DMS53 (cell line): ENCODE data around the gene HERC5.
A peak's percentile ranks its signal among the peaks of the same experiment; 100 is the strongest.
"Not testable (repeated sequence)": the region's sequence is repeated elsewhere in the genome, so short reads cannot be mapped to it uniquely, and the experiment has no call there.

ENCODE experiments used
- DNase-seq: peaks from one replicate; lab custom pipeline; 2025; lab: John Stamatoyannopoulos, UW

Gene HERC5

GRCh38 chr4:88448211-88448765 lies 8.6 kb upstream of the HERC5 start:
- not testable (repeated sequence) for DNase-seq

- DNase-seq = no peak
Observed at GRCh38 chr4:88448889-88449288, 8.0 kb upstream of the HERC5 start.

GRCh38 chr4:88449290-88449689 lies 7.6 kb upstream of the HERC5 start:
- no peak for DNase-seq

GRCh38 chr4:88451205-88451604 lies 5.7 kb upstream of the HERC5 start:
- no peak for DNase-seq

GRCh38 chr4:88452912-88453311 lies 4.0 kb upstream of the HERC5 start:
- DNase-seq = peak; percentile 2

GRCh38 chr4:88457307-88458103 lies 586 bp downstream of the HERC5 start:
- peak; percentile 77 for DNase-seq

GRCh38 chr4:88458104-88458740 lies 1.3 kb downstream of the HERC5 start:
- DNase-seq = no peak

- DNase-seq = no peak
Observed at GRCh38 chr4:88465653-88466192, 8.8 kb downstream of the HERC5 start.

- no peak for DNase-seq
Observed at GRCh38 chr4:88467392-88467791, 10.5 kb downstream of the HERC5 start.

GRCh38 chr4:88477229-88477860 lies 20.4 kb downstream of the HERC5 start:
- no peak for DNase-seq

GRCh38 chr4:88478247-88478646 lies 21.3 kb downstream of the HERC5 start:
- no peak for DNase-seq

GRCh38 chr4:88481537-88481936 lies 24.6 kb downstream of the HERC5 start:
- no peak for DNase-seq

GRCh38 chr4:88489100-88489761 lies 32.3 kb downstream of the HERC5 start:
- DNase-seq = no peak

- DNase-seq = no peak
Observed at GRCh38 chr4:88497859-88498409, 41.0 kb downstream of the HERC5 start.

GRCh38 chr4:88503344-88503743 lies 46.4 kb downstream of the HERC5 start:
- no peak for DNase-seq

GRCh38 chr4:88511236-88511635 lies 54.3 kb downstream of the HERC5 start:
- DNase-seq = no peak

GRCh38 chr4:88514557-88515511 lies 57.9 kb downstream of the HERC5 start:
- peak; percentile 91 for DNase-seq

- DNase-seq = no peak
Observed at GRCh38 chr4:88516746-88517145, 59.8 kb downstream of the HERC5 start.

- no peak for DNase-seq
Observed at GRCh38 chr4:88517825-88518224, 60.9 kb downstream of the HERC5 start.

- DNase-seq = no peak
Observed at GRCh38 chr4:88518911-88519310, 62.0 kb downstream of the HERC5 start.
